GM12878 (cell line): ENCODE results near the gene SHROOM4. TPM values are rescaled to one million over a fixed set of nuclear protein-coding genes. Genes with fewer than 3 reads are reported as not detected.

Experiments used
- ATAC-seq: fragments of 200-7000 bp; cut with Tn5 transposase; 3 replicates; pipeline ENCODE4 v1.9.1; 2020; ENCODE audit warnings: mild to moderate bottlenecking, moderate library complexity
- BruUV-seq: library from RNA; stranded (reverse); fragments of 400-500 nt; replicated peaks from 2 replicates; lab custom pipeline; 2021; lab: Mats Ljungman, UMichigan
- CTCF ChIA-PET: fragments of 300-600 bp; sonication (Branson Sonifier 250); formaldehyde crosslinking; extraction: SDS; loops from one replicate; lab custom pipeline; 2021; ENCODE audit warnings: inconsistent platforms; lab: Yijun Ruan, JAX
- POLR2A ChIA-PET: fragments of 350-600 bp; formaldehyde crosslinking; extraction: SDS; loops from one replicate; lab custom pipeline; 2021; ENCODE audit warnings: inconsistent platforms; lab: Charles Lee
- RAD21 ChIA-PET: fragments of 300-600 bp; sonication (Branson Sonifier 250); formaldehyde crosslinking; loops from one replicate; lab custom pipeline; 2023; ENCODE audit warnings: antibody characterized with exemption; ENCODE audit not compliant: unreplicated experiment; lab: Charles Lee
- SMC1A ChIA-PET: fragments of 300-600 bp; sonication (Branson Sonifier 250); formaldehyde crosslinking; loops from one replicate; lab custom pipeline; 2023; ENCODE audit not compliant: unreplicated experiment, uncharacterized antibody; lab: Charles Lee
- DNase-seq: peaks from one replicate; pipeline ENCODE4 v3.0.0-alpha.2; 2011; ENCODE audit warnings: low read depth, low spot score
- FAIRE-seq: peaks from 3 replicates; lab custom pipeline; 2011; peaks lifted over from hg19 to GRCh38; lab: Jason Lieb, UNC
- H2AFZ ChIP-seq: 2 replicates; pipeline ENCODE4 v1.6.0; 2011; ENCODE audit warnings: low read depth, low read length, control low read depth; ENCODE audit not compliant: control insufficient read depth
- H3K27ac ChIP-seq: 2 replicates; pipeline ENCODE4 v1.5.1; 2011; ENCODE audit warnings: control low read depth; ENCODE audit not compliant: control insufficient read depth, insufficient read depth
- H3K27me3 ChIP-seq, 2 experiments: replicated peaks in 1 of 2; 2 replicates each; pipeline versions ENCODE4 v1.6.0 to v1.6.1; 2011; ENCODE audit warnings: low read length in 1 of 2; ENCODE audit not compliant: control insufficient read depth in 2 of 2, insufficient read depth in 2 of 2
- H3K36me3 ChIP-seq, 2 experiments: 2 replicates each; pipeline ENCODE4 v1.5.1; 2011; ENCODE audit warnings: low read length in 1 of 2; ENCODE audit not compliant: control insufficient read depth in 2 of 2, insufficient read depth in 2 of 2
- H3K4me1 ChIP-seq: 2 replicates; pipeline ENCODE4 v1.6.1; 2011; ENCODE audit warnings: mild to moderate bottlenecking, low read length, moderate library complexity, mixed read lengths; ENCODE audit not compliant: control insufficient read depth, insufficient read depth
- H3K4me2 ChIP-seq: 2 replicates; pipeline ENCODE4 v1.6.0; 2011; ENCODE audit warnings: control low read depth; ENCODE audit not compliant: control insufficient read depth, insufficient read depth
- H3K4me3 ChIP-seq: fragments of 200-600 bp; sonication (generic); 2 replicates; pipeline ENCODE4 v1.5.1; 2016
- H3K79me2 ChIP-seq: 2 replicates; pipeline ENCODE4 v1.6.0; 2011; ENCODE audit warnings: low read length; ENCODE audit not compliant: control insufficient read depth, insufficient read depth
- H3K9ac ChIP-seq: 2 replicates; pipeline ENCODE4 v1.8.0; 2011; ENCODE audit warnings: low read length, control low read depth, mixed read lengths; ENCODE audit not compliant: control insufficient read depth, insufficient read depth
- H3K9me3 ChIP-seq: replicated peaks from 3 replicates; pipeline ENCODE4 v1.5.1; 2011; ENCODE audit warnings: mild to moderate bottlenecking, low read length; ENCODE audit not compliant: control insufficient read depth, insufficient read depth
- H4K20me1 ChIP-seq: 2 replicates; pipeline ENCODE4 v1.6.0; 2011; ENCODE audit not compliant: control insufficient read depth, insufficient read depth
- BACH1 ChIP-seq: fragments of 450-650 bp; IDR thresholded peaks from 2 replicates; pipeline ENCODE4 v1.6.1; 2017; ENCODE audit warnings: mild to moderate bottlenecking, borderline replicate concordance
- BMI1 ChIP-seq: fragments of 450-650 bp; IDR thresholded peaks from 2 replicates; pipeline ENCODE4 v1.6.1; 2016; ENCODE audit warnings: mild to moderate bottlenecking, moderate library complexity, borderline replicate concordance
- CBFB ChIP-seq: IDR thresholded peaks from 2 replicates; pipeline ENCODE4 v1.6.1; 2016; ENCODE audit warnings: antibody characterized with exemption, low read depth
- ESRRA ChIP-seq: IDR thresholded peaks from 2 replicates; pipeline ENCODE4 v1.6.1; 2012; ENCODE audit warnings: mild to moderate bottlenecking, low read length, improper control_type of control experiment
- ETV6 ChIP-seq, 2 experiments: fragments of 450-650 bp in 1 of 2; IDR thresholded peaks in 1 of 2; conservative IDR thresholded peaks in 1 of 2; 2 replicates each; pipeline ENCODE4 v1.6.1; 2014; ENCODE audit warnings: antibody characterized with exemption in 1 of 2, borderline replicate concordance in 1 of 2, low read depth in 1 of 2, mild to moderate bottlenecking in 1 of 2, moderate library complexity in 1 of 2
- HCFC1 ChIP-seq: fragments of 150-350 bp; IDR thresholded peaks from 2 replicates; pipeline ENCODE4 v1.6.1; 2014; ENCODE audit warnings: low read length
- IRF5 ChIP-seq: fragments of 450-650 bp; IDR thresholded peaks from 2 replicates; pipeline ENCODE4 v1.6.1; 2017; ENCODE audit warnings: borderline replicate concordance
- MXI1 ChIP-seq: fragments of 150-350 bp; IDR thresholded peaks from 2 replicates; pipeline ENCODE4 v1.6.1; 2011; ENCODE audit warnings: low read depth, mild to moderate bottlenecking, inconsistent platforms, low read length, improper control_type of control experiment
- PRDM15 ChIP-seq: fragments of 450-650 bp; formaldehyde crosslinking; IDR thresholded peaks from 2 replicates; pipeline ENCODE4 v1.4.0; 2020; ENCODE audit warnings: mild to moderate bottlenecking, moderate library complexity
- RB1 ChIP-seq: fragments of 450-650 bp; formaldehyde crosslinking; IDR thresholded peaks from 2 replicates; pipeline ENCODE4 v1.6.1; 2017; ENCODE audit warnings: mild to moderate bottlenecking, borderline replicate concordance
- RUNX3 ChIP-seq: IDR thresholded peaks from 2 replicates; pipeline ENCODE4 v1.6.1; 2012; ENCODE audit warnings: low read length, inconsistent platforms
- SIN3A ChIP-seq: IDR thresholded peaks from 2 replicates; pipeline ENCODE4 v1.6.1; 2012; ENCODE audit warnings: low read depth, low read length, improper control_type of control experiment
- STAT1 ChIP-seq: fragments of 450-650 bp; conservative IDR thresholded peaks from 2 replicates; pipeline ENCODE4 v1.6.1; 2014; ENCODE audit warnings: antibody characterized with exemption, mild to moderate bottlenecking
- ZBTB33 ChIP-seq: fragments of 450-650 bp; IDR thresholded peaks from 2 replicates; pipeline ENCODE4 v1.6.1; 2017; ENCODE audit warnings: mild to moderate bottlenecking
- ZNF384 ChIP-seq: IDR thresholded peaks from 2 replicates; pipeline ENCODE4 v1.6.1; 2012; ENCODE audit warnings: low read depth, mild to moderate bottlenecking, low read length, improper control_type of control experiment, borderline replicate concordance
- WGBS: methylation state at CpG from one replicate; pipeline ENCODE4 v1.1.6; 2016; ENCODE audit warnings: low lambda C conversion rate; ENCODE audit not compliant: insufficient replicate concordance, insufficient coverage; ENCODE audit errors: missing lambda C conversion rate; 5-methylcytosine and 5-hydroxymethylcytosine counted together
- in situ Hi-C: fragments of 300-500 bp; cut with MboI; formaldehyde crosslinking; loops from 9 replicates; pipeline ENCODE4 v1.14.3; 2018; ENCODE audit warnings: mixed read lengths
- intact Hi-C: fragments of 100-400 bp; cut with micrococcal nuclease; formaldehyde crosslinking; loops from one replicate; pipeline ENCODE4 v1.14.2; 2022; ENCODE audit not compliant: unreplicated experiment
- polyA plus RNA-seq, 11 experiments: library from polyadenylated mRNA; depleted of rRNA in 4 of 11; unstranded in 6 of 11; stranded (reverse) in 5 of 11; fragments of >200 nt; fragmentation: Nextera tagmentation in 4 of 11; fragmentation: Illumina TruSeq in 1 of 11; extraction: Ambion mirVana in 4 of 11; extraction: Trizol in 1 of 11; gene quantifications; 1 replicate in 1 of 11; 2 replicates in 10 of 11; pipeline versions ENCODE4 v1.2.1 to v1.2.3, GENCODE V29; 2011 to 2016; ENCODE audit warnings: inconsistent platforms in 2 of 11, missing spikeins in 2 of 11, low read depth in 1 of 11
- total RNA-seq, 4 experiments: library from RNA; depleted of rRNA in 3 of 4; stranded (reverse); fragments of >200 nt in 3 of 4; fragmentation: Illumina TruSeq in 1 of 4; extraction: Trizol in 1 of 4; gene quantifications; 2 replicates each; pipeline versions ENCODE4 v1.2.1 to v1.2.3, GENCODE V29; 2013 to 2021

The SHROOM4 gene
- total and polyA plus RNA-seq, 10 of the 15 experiments (the other 5 are each of a cell fraction or from before 2014, with no cell fraction given), result 0.01 to 0.03 TPM; not detected in 8

- TF ChIP-seq RB1, result no peak
- TF ChIP-seq CBFB, result no peak
- no peak for TF ChIP-seq ZNF384
These were observed 33.9 kb downstream of the SHROOM4 start (continued) for GRCh38 chrX:50780144-50780543.

GRCh38 chrX:50779694-50780093, 34.3 kb downstream of the SHROOM4 start:
- intact Hi-C loops, result no loop called here
- Histone ChIP-seq H2AFZ (no peak overlapping the region), H3K4me2 (no peak overlapping the region), H3K79me2 (no peaks in the 10 kb centered on the region), H3K9me3 (no peaks in the 10 kb centered on the region), H3K36me3 (no peaks in the 10 kb centered on the region), H3K4me1 (no peaks in the 10 kb centered on the region), H3K27ac (no peak overlapping the region), H4K20me1 (no peaks in the 10 kb centered on the region), H3K4me3 (no peak overlapping the region), H3K27me3 (peaks cover 0 to 2% of the 10 kb centered on the region in 2 experiments; a peak in 2 of 4 replicates)
- RAD21 ChIA-PET, result no interaction called here
- CTCF ChIA-PET, result interaction anchor here (0.6 to 1.4 kb wide), 2 partner anchors 34 to 411 kb away, joined by 3 read pairs; no protein-coding TSS in a partner anchor
- DNase-seq, result no peak
- WGBS, result 16% methylated on average over 2 of the region's 2 CpGs
- in situ Hi-C loops, result no loop called here
- BruUV-seq, result no TSS peak
- ATAC-seq, result no peak
- SMC1A ChIA-PET, result no interaction called here
- TF ChIP-seq SIN3A, result no peak
- TF ChIP-seq CBFB, result no peak
- no peak for TF ChIP-seq PRDM15 (CRISPR knock-in tag)
- no peak for TF ChIP-seq STAT1
- no peak for TF ChIP-seq MXI1
- TF ChIP-seq BACH1, result no peak
- no peak for TF ChIP-seq HCFC1
- no peak for TF ChIP-seq BMI1
- TF ChIP-seq IRF5, result no peak
- no peak for TF ChIP-seq ESRRA
- TF ChIP-seq RUNX3, result no peak
- TF ChIP-seq ETV6 (conservative IDR thresholded peaks at IDR 0.05 in 1 of 2, IDR thresholded peaks at IDR 0.05 in 1 of 2; ENCODE audit: borderline replicate concordance in 1 of 2, low read depth in 1 of 2), result no peak
- no peak for TF ChIP-seq ZBTB33
- TF ChIP-seq, all 136 proteins: peak for 0
- FAIRE-seq, result no peak
- POLR2A ChIA-PET, result no interaction called here
- H3K9ac ChIP-seq, result no peak overlapping the region
